Measurements from ENCODE around the gene GCSH. TPM values are rescaled to one million over a fixed set of nuclear protein-coding genes. Genes with fewer than 3 reads are reported as not detected.

GCSH gene
- total and polyA plus RNA-seq, 8 donors: 4.9 to 36.4 (median 24.2) TPM

DNA sequence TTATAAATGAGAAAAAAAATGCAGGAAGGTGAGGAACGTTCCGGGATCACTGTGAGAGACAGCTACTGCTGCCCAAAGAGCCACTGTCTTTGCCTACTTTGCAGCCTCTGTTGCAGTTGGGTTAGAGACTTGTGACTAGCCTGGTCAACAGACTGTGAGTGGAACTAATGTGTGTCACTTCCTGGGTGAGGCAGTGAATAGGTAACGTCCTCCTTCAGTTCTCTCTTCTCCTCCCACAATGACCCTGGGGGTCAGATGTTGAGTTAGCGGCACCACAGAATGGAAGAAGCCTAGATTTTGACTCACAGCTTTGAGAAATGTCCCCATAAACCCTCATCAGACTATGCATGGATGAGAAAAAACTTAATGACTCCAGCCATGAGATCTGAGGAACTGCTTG, 24.4 kb downstream of the GCSH start:
- no peaks in the 10 kb centered on the region for H3K36me3 ChIP-seq
- no peak for DNase-seq
- no peaks in the 10 kb centered on the region for H3K27me3 ChIP-seq
- WGBS, 5 donors: 75 to 81% (median 79%) methylated on average over 4 of the region's 4 CpGs
- H3K27ac ChIP-seq: no peak overlapping the region
- no peak overlapping the region for H3K4me3 ChIP-seq
- H3K9me3 ChIP-seq: no peaks in the 10 kb centered on the region
- TF ChIP-seq POLR2AphosphoS5 (IDR thresholded peaks at IDR 0.05) (no peak), EP300 (IDR thresholded peaks at IDR 0.05) (no peak), POLR2A (IDR thresholded peaks at IDR 0.05) (no peak)
- TF ChIP-seq, protein P1, sequence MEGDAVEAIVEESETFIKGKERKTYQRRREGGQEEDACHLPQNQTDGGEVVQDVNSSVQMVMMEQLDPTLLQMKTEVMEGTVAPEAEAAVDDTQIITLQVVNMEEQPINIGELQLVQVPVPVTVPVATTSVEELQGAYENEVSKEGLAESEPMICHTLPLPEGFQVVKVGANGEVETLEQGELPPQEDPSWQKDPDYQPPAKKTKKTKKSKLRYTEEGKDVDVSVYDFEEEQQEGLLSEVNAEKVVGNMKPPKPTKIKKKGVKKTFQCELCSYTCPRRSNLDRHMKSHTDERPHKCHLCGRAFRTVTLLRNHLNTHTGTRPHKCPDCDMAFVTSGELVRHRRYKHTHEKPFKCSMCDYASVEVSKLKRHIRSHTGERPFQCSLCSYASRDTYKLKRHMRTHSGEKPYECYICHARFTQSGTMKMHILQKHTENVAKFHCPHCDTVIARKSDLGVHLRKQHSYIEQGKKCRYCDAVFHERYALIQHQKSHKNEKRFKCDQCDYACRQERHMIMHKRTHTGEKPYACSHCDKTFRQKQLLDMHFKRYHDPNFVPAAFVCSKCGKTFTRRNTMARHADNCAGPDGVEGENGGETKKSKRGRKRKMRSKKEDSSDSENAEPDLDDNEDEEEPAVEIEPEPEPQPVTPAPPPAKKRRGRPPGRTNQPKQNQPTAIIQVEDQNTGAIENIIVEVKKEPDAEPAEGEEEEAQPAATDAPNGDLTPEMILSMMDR (IDR thresholded peaks at IDR 0.05): no peak
- intact Hi-C loops (cut with DNase I; ENCODE audit: low total_unique reads): no loop called here
- H3K4me1 ChIP-seq: peaks cover 0 to 6% (median 3%) of the 10 kb centered on the region in 4 donors

DNA sequence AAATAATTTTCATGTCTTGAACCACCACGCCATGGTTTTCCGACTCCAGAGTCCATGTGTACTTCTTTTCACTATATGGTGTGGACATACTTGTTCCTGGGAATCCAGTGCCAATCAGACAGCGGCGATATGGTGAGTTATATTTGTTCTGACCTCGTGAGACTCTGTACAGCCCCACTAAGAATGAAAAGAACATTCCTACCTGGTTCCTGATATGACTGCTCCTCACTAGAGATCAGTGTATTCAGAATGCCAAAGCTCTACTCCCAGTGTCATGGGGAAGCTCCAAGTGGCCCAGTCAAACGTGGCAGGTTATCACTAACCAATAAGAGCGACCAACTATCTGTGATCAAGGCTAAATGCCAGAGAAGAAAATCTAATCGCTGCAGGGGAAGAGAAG, 25.2 kb downstream of the GCSH start:
- Histone ChIP-seq H3K4me1 (peaks cover 0 to under 1% (median 0%) of the 10 kb centered on the region in 4 donors), H3K27me3 (no peaks in the 10 kb centered on the region), H3K36me3 (no peaks in the 10 kb centered on the region), H3K27ac (no peak overlapping the region), H3K9me3 (no peaks in the 10 kb centered on the region), H3K4me3 (no peak overlapping the region)
- TF ChIP-seq POLR2AphosphoS5 (IDR thresholded peaks at IDR 0.05): no peak
- TF ChIP-seq, protein P1 (IDR thresholded peaks at IDR 0.05): no peak
- no peak for TF ChIP-seq EP300 (IDR thresholded peaks at IDR 0.05)
- no peak for TF ChIP-seq POLR2A (IDR thresholded peaks at IDR 0.05)
- WGBS, 5 donors: 73 to 84% (median 75%) methylated on average over 7 to 8 of the region's 8 CpGs
- DNase-seq: no peak
- intact Hi-C loops (cut with DNase I; ENCODE audit: low total_unique reads): no loop called here

DNA sequence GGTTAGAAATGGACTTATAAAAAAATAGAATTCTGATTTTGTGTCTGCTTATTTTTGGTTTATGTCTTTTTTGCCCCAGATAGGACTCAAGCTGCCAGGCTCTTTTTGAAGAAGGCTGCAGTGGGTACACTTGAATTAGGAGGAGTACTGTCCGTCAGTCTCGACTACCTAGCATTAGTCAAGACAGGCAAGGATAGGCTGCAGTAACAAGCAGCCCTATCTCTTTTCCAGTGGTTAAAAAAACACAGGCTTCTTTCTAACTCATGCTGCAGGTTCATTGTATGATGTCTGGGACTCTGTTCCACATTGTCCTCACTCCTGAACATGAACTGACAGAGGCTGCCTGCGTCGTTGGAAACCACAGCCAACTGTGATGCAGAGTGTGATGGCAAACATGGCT, 27.1 kb downstream of the GCSH start:
- Histone ChIP-seq H3K9me3 (no peaks in the 10 kb centered on the region), H3K27me3 (no peaks in the 10 kb centered on the region), H3K4me3 (no peak overlapping the region), H3K4me1 (no peaks in the 10 kb centered on the region), H3K36me3 (no peaks in the 10 kb centered on the region), H3K27ac (no peak overlapping the region)
- TF ChIP-seq POLR2A (IDR thresholded peaks at IDR 0.05) (no peak), EP300 (IDR thresholded peaks at IDR 0.05) (no peak), POLR2AphosphoS5 (IDR thresholded peaks at IDR 0.05) (no peak)
- TF ChIP-seq, protein P1 (IDR thresholded peaks at IDR 0.05): no peak
- no peak for DNase-seq
- WGBS, 5 donors: 92 to 97% (median 94%) methylated on average over 4 of the region's 4 CpGs
- intact Hi-C loops (cut with DNase I; ENCODE audit: low total_unique reads): no loop called here

DNA sequence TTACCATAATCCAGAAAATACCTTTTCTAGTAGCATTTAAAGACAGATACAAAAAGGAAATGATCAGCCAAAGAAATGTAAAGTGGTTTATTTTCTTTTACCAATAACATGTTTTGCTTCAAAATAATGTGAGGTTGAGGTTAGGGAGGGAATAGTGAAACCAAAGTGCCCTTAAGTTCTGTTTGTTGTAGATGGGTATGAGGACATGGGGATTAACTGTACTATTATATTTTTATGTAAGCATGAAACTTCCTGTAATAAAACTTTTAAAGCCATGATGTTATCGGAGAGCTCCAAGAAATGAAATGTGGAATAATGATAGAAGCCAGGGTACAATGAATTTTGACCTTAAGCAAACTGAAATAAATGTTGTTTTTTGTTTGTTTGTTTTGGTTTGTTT, 29.0 kb downstream of the GCSH start:
- Histone ChIP-seq H3K4me3 (no peak overlapping the region), H3K36me3 (no peaks in the 10 kb centered on the region), H3K4me1 (no peaks in the 10 kb centered on the region), H3K9me3 (no peaks in the 10 kb centered on the region), H3K27me3 (no peaks in the 10 kb centered on the region), H3K27ac (no peak overlapping the region)
- TF ChIP-seq POLR2AphosphoS5 (IDR thresholded peaks at IDR 0.05) (no peak), POLR2A (IDR thresholded peaks at IDR 0.05) (no peak), EP300 (IDR thresholded peaks at IDR 0.05) (no peak)
- TF ChIP-seq, protein P1 (IDR thresholded peaks at IDR 0.05): no peak
- whole genome bisulfite sequencing, 5 donors: 67 to 91% (median 81%) methylated on average over 1 of the region's 1 CpG
- intact Hi-C loops (cut with DNase I; ENCODE audit: low total_unique reads): no loop called here
- no peak for DNase-seq

Data from stomach (tissue), 9 donors.